ENCODE data around the gene NUDT1.
A peak's percentile ranks its signal among the peaks of the same experiment; 100 is the strongest.

The NUDT1 gene

GRCh38 chr7:2203766-2204300 is 38.2 kb upstream of the NUDT1 start:
- H3K4me3 ChIP-seq (ENCODE audit: low read length), result no peak overlapping the region
- DNase-seq (ENCODE audit: low read depth, low spot score), result no peak

GRCh38 chr7:2204446-2204845 is 37.6 kb upstream of the NUDT1 start:
- DNase-seq (ENCODE audit: low read depth, low spot score), result no peak
- no peak overlapping the region for H3K4me3 ChIP-seq (ENCODE audit: low read length)

- no peak for DNase-seq (ENCODE audit: low read depth, low spot score)
- no peak overlapping the region for H3K4me3 ChIP-seq (ENCODE audit: low read length)
Measured at GRCh38 chr7:2205036-2205780, 36.8 kb upstream of the NUDT1 start.

DNA sequence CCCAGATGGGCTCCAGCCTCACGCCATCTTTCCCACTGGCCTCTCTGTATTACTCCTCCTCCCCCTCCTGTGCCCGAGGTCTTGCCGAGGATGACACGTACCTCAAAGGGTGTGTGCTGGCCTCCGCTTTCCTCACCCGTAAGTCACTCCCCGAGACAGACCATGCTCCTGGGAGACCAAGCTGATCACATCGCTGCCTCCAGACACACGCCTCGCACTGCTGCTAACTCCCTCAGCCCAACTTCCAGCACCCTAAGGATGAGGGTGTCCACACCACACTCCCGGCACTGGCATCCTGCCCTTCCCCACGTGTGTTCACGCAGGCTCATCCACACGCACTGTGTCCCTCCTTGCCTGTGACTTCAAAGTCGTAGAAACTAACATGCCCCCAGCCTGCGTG is 33.3 kb upstream of the NUDT1 start:
- DNase-seq (ENCODE audit: low read depth, low spot score), result no peak
- no peak overlapping the region for H3K4me3 ChIP-seq (ENCODE audit: low read length)

DNA sequence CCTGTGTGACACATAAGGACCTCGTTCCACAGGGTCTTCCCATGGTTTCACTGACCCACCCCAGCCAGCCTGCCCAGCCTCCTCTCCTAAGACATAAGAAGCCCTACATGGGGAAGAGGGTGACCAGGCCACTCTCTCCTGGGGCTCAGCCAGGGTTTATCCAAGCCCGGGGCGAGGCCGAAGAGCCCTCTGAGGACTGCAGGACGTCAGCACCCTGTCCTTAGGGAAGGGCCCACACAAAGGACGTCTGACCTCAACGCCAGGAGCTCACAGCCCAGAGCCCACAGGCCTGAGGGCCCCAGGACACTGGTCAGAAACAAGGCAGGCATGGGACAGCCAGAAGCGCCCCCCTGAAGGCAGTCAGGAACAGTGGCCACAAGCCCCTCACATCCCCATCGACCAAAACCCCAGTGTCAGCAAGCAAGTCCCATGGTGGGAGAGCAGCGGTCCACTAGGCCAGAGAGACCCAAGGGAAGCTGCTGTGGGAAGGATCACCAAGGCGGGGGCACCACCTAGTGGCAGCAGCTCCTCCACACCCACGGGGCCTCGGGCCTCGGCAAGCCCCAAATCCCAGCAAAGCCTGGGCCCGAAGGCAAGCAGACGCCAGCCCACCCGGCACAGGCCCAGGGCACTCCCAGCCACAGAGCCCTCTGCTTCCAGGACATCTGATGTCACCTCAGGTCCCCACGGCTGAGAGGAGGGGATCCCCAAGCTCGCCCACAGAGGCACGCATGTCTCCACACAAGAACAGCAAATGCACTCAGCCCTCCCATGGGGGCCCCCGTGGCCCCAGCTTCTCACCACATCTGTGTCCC is 32.7 kb upstream of the NUDT1 start:
- no peak overlapping the region for H3K4me3 ChIP-seq (ENCODE audit: low read length)
- DNase-seq (ENCODE audit: low read depth, low spot score), result no peak

DNA sequence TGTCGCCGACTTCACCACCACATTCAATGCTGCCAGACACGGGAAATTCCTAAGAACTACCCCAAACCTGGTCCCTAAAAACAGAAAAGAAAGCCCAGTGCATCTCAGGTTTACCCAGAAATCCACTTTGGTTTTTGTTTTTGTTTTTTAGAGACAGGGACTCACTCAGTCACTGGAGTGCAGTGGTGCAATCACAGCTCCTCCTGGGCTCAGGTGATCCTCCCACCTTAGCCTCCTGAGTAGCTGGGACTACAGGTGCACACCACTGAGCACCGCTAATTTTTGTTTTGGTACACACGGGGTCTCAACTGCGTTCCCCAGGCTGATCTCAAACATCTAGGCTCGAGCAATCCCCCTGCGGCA is 32.1 kb upstream of the NUDT1 start:
- H3K4me3 ChIP-seq (ENCODE audit: low read length), result no peak overlapping the region
- DNase-seq (ENCODE audit: low read depth, low spot score), result no peak

- DNase-seq (ENCODE audit: low read depth, low spot score), result no peak
- no peak overlapping the region for H3K4me3 ChIP-seq (ENCODE audit: low read length)
Measured at GRCh38 chr7:2210551-2211258, 31.3 kb upstream of the NUDT1 start.

- no peak overlapping the region for H3K4me3 ChIP-seq (ENCODE audit: low read length)
- no peak for DNase-seq (ENCODE audit: low read depth, low spot score)
Measured at GRCh38 chr7:2211259-2211880, 30.7 kb upstream of the NUDT1 start.

GRCh38 chr7:2211926-2212325 is 30.1 kb upstream of the NUDT1 start:
- no peak for DNase-seq (ENCODE audit: low read depth, low spot score)
- no peak overlapping the region for H3K4me3 ChIP-seq (ENCODE audit: low read length)

- no peak for DNase-seq (ENCODE audit: low read depth, low spot score)
- H3K4me3 ChIP-seq (ENCODE audit: low read length), result no peak overlapping the region
Measured at GRCh38 chr7:2212906-2213305, 29.1 kb upstream of the NUDT1 start.

GRCh38 chr7:2213551-2214215 is 28.3 kb upstream of the NUDT1 start:
- no peak overlapping the region for H3K4me3 ChIP-seq (ENCODE audit: low read length)
- no peak for DNase-seq (ENCODE audit: low read depth, low spot score)

- no peak overlapping the region for H3K4me3 ChIP-seq (ENCODE audit: low read length)
- peak; percentile 66 for DNase-seq (ENCODE audit: low read depth, low spot score)
Measured at GRCh38 chr7:2214636-2215035, 27.4 kb upstream of the NUDT1 start.

DNA sequence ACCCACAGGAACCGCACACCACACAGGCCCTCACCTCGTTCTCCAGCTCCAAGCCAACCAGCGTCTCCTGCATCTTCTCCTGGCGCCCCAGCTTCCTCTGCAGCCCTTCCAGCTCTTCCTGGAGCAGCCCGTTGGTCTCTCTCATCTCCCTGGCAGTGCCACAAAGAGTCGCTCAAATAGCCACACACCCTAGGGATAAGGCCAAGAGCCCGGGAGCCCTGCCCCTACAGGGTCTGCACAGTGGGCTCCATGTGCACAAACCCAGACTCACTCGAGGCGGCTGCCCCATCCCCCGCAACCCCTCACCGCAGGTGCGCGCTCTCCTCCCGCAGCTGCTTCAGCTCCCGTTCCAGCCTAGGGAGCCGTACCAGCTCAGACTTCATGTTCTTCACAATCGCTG is 26.2 kb upstream of the NUDT1 start:
- no peak overlapping the region for H3K4me3 ChIP-seq (ENCODE audit: low read length)
- DNase-seq (ENCODE audit: low read depth, low spot score), result peak; percentile 28

DNA sequence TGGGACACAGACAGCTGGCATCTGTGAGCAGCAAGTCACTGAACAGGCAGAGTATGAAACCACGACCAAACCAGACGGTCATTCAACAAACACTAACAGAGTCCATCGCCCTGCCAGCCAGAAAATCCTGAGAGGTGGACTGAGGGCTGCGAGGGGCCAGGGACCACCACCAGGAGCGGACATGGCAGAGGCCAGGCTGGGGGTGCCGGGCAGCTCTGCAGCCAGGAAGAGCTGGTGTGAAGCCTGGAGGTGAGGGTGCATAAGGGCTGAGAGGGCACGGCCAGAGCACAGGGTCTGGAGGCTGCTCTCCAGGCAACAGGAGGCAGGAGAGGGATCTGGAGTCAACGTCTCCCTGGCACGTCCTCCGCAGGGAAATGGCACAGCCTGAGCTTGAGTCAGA is 24.8 kb upstream of the NUDT1 start:
- H3K4me3 ChIP-seq (ENCODE audit: low read length), result no peak overlapping the region
- no peak for DNase-seq (ENCODE audit: low read depth, low spot score)

- no peak for DNase-seq (ENCODE audit: low read depth, low spot score)
Measured at GRCh38 chr7:2217716-2218443, 24.1 kb upstream of the NUDT1 start.

DNA sequence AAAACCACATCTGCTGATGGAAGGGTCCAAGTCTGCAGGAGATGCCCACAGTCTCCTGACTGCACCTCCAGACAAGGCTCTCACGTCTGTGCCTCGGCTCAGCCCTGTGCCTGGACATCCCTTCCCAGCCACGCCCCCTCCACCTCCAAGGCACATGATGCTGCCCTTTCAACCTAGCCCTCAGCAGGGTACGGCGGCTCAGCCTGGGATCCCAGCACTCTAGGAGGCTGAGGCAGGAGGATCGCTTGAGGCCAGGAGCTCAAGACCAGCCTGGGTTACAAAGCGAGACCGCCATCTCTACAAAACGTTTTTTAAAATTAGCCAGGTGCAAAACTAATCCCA is 23.6 kb upstream of the NUDT1 start:
- no peak for DNase-seq (ENCODE audit: low read depth, low spot score)
- H3K4me3 ChIP-seq (ENCODE audit: low read length), result no peak overlapping the region

More at GRCh38 chr7:2217716-2218443, 24.1 kb upstream of the NUDT1 start:
- H3K4me3 ChIP-seq (ENCODE audit: low read length), result no peak overlapping the region

GRCh38 chr7:2219136-2219535 is 22.9 kb upstream of the NUDT1 start:
- H3K4me3 ChIP-seq (ENCODE audit: low read length), result no peak overlapping the region
- DNase-seq (ENCODE audit: low read depth, low spot score), result no peak

DNA sequence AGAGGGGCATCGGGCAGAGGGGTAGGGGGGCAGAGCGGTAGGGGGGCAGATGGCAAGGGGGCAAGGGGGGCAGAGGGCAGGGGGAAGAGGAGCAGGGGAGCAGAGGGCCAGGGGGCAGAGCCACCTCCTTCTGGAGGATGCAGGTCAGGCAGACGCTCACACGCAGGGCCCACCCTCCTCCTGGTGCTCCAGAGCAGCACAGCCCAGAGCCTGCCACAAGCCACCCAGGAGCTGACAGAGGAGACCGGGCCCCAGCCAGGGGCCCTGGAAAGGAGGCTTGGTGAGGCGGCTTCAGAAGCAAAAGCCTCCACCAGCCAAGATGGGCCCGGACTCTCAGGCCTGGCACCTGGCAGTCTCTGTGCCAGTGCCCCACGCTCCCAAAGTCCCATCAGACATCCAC is 22.4 kb upstream of the NUDT1 start:
- no peak for DNase-seq (ENCODE audit: low read depth, low spot score)
- no peak overlapping the region for H3K4me3 ChIP-seq (ENCODE audit: low read length)
